NCI-H187 treated with DMSO at 0.1 percent for 48 hours (cell line): ENCODE measurements around the gene NDRG4.

ENCODE experiments used
- DNase-seq: peaks from one replicate; lab custom pipeline; 2025; lab: John Stamatoyannopoulos, UW

Gene NDRG4

GRCh38 chr16:58543685-58544084 lies 43.7 kb downstream of the NDRG4 start:
- DNase-seq: no peak

GRCh38 chr16:58548378-58548777 lies 48.4 kb downstream of the NDRG4 start:
- DNase-seq: no peak

DNA sequence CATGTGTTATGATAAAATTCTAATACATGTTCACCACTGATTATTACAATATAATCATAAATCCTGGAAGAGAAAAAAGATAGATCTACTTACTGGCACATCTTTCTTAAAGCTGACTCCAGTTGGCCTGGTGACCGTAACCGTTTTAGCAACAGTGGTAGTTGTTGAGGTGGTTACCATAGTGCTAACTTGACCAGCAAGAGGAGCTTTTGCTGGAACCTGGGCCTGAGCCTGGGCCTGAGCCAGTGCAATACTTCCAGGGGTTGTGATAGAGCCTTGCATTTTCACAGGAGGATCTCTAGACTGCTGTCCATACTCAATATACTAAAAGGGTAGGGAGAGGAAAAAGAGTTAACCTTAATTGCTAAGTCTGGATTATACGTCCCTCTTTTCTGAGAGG lies 51.6 kb downstream of the NDRG4 start:
- no peak for DNase-seq

- DNase-seq: no peak
These were observed 56.7 kb downstream of the NDRG4 start for GRCh38 chr16:58556678-58557077.
